BE2C (cell line): ENCODE data around the gene SEMA3F.
A peak's percentile ranks its signal among the peaks of the same experiment; 100 is the strongest.

Experiments
- DNase-seq: peaks from one replicate; pipeline ENCODE4 v3.0.0-alpha.2; 2020
- H3K27me3 ChIP-seq: fragments of 250-450 bp; sonication (Bioruptor Pico); 2 replicates; pipeline ENCODE4 v1.5.1; 2020; ENCODE audit warnings: mild to moderate bottlenecking
- H3K36me3 ChIP-seq: fragments of 250-450 bp; sonication (Bioruptor Pico); 2 replicates; pipeline ENCODE4 v1.5.1; 2020; ENCODE audit warnings: mild to moderate bottlenecking
- H3K4me1 ChIP-seq: fragments of 250-450 bp; sonication (Bioruptor Pico); 2 replicates; pipeline ENCODE4 v1.5.1; 2020
- H3K4me3 ChIP-seq: 2 replicates; pipeline ENCODE4 v1.5.1; 2011; ENCODE audit warnings: low read depth, low read length
- H3K9me3 ChIP-seq: fragments of 250-450 bp; sonication (Bioruptor Pico); 2 replicates; pipeline ENCODE4 v1.5.1; 2020
- CTCF ChIP-seq: IDR thresholded peaks from 2 replicates; pipeline ENCODE4 v1.5.1; 2012; ENCODE audit warnings: mild to moderate bottlenecking, low read depth, low read length

SEMA3F gene

GRCh38 chr3:50174517-50174895, 19.4 kb downstream of the SEMA3F start:
- H3K27me3 ChIP-seq, result no peaks in the 10 kb centered on the region
- H3K36me3 ChIP-seq, result no peaks in the 10 kb centered on the region
- H3K4me3 ChIP-seq, result no peak overlapping the region
- H3K9me3 ChIP-seq, result no peaks in the 10 kb centered on the region
- no peak for TF ChIP-seq CTCF
- no peak for DNase-seq
- H3K4me1 ChIP-seq, result no peaks in the 10 kb centered on the region

DNA sequence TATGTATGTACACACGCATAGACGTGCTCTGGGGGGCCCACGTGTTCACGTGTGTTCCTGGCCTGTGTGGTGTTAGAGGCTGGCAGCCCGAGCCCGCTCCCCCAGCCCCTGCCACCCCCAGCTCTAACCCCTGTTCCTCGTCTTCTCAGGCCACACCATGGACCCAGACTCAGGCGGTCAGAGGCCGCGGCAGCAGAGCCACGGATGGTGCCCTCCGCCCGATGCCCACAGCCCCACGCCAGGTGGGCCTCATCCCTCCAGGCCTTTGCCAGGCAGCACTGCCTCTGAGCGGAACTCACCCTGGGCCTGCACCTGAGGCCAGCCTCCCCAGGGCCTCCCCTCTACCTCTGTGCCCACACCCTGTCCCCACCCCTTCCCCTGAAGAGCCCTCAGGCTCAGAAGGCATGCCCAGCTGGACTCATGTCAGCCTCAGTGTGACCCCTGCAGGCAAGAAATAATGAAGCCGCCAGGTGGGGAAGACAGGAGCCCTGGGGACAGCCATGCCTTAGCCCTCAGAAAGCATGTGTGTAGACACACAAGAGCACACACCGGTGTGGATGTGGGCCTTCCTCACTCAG, 19.9 kb downstream of the SEMA3F start:
- no peak for DNase-seq
- Histone ChIP-seq H3K27me3 (no peaks in the 10 kb centered on the region), H3K36me3 (no peaks in the 10 kb centered on the region), H3K4me1 (no peaks in the 10 kb centered on the region), H3K9me3 (no peaks in the 10 kb centered on the region), H3K4me3 (no peak overlapping the region)
- no peak for TF ChIP-seq CTCF

DNA sequence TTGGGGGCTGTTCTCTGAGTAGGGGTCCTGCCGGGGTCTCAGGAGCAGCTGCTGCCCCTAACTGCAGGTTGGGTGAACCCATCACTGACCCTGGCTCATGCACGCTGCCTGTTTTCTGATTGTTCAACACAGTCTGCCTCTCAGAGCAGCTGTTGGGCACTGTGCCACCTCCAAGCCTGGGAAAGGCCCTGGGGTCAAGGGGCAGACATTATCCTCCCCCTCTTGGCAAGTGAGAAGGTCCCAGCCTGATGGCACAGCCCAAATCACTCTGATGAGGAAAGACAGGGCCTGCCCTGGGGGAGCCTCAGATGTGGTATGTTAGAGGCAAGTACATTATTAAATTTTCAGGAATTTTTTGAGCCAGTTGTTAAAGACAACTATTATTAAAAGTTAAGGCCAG, 22.2 kb downstream of the SEMA3F start:
- peak; percentile 48 for DNase-seq
- H3K9me3 ChIP-seq, result no peaks in the 10 kb centered on the region
- no peaks in the 10 kb centered on the region for H3K27me3 ChIP-seq
- H3K4me1 ChIP-seq, result no peaks in the 10 kb centered on the region
- no peak for TF ChIP-seq CTCF
- no peaks in the 10 kb centered on the region for H3K36me3 ChIP-seq
- H3K4me3 ChIP-seq, result no peak overlapping the region

GRCh38 chr3:50179710-50180109, 24.6 kb downstream of the SEMA3F start:
- no peaks in the 10 kb centered on the region for H3K9me3 ChIP-seq
- no peaks in the 10 kb centered on the region for H3K4me1 ChIP-seq
- no peak for TF ChIP-seq CTCF
- no peak overlapping the region for H3K4me3 ChIP-seq
- H3K27me3 ChIP-seq, result no peaks in the 10 kb centered on the region
- DNase-seq, result no peak
- H3K36me3 ChIP-seq, result no peaks in the 10 kb centered on the region

DNA sequence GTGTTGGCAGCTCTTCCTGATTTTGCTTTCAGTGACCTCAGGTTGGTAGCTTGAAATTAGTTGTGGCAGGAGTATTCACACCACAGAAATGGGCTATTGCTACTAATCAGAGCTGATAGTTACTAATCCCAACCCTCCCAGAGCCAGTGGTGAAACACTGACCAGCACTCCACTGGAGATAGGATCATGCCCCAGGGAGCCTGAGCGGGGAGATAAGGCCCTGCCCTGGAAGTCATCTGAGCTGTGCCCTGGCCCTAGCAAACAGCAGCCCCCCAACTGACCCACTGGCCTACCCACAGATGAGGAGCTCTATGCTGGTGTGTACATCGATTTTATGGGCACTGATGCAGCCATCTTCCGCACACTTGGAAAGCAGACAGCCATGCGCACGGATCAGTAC, 26.9 kb downstream of the SEMA3F start:
- no peak for DNase-seq
- no peaks in the 10 kb centered on the region for H3K27me3 ChIP-seq
- no peaks in the 10 kb centered on the region for H3K9me3 ChIP-seq
- no peak overlapping the region for H3K4me3 ChIP-seq
- H3K36me3 ChIP-seq, result no peaks in the 10 kb centered on the region
- H3K4me1 ChIP-seq, result no peaks in the 10 kb centered on the region
- no peak for TF ChIP-seq CTCF

- no peaks in the 10 kb centered on the region for H3K4me1 ChIP-seq
- H3K4me3 ChIP-seq, result no peak overlapping the region
- H3K36me3 ChIP-seq, result no peaks in the 10 kb centered on the region
- H3K27me3 ChIP-seq, result no peaks in the 10 kb centered on the region
- TF ChIP-seq CTCF, result no peak
- no peak for DNase-seq
- no peaks in the 10 kb centered on the region for H3K9me3 ChIP-seq
These were observed 27.5 kb downstream of the SEMA3F start for GRCh38 chr3:50182533-50183099.
